GM23338 (cell line): ENCODE results near the gene SLC39A5. TPM values are rescaled to one million over a fixed set of nuclear protein-coding genes. Genes with fewer than 3 reads are reported as not detected.

ENCODE experiments used
- JUNB ChIP-seq: IDR thresholded peaks from one replicate; pipeline ENCODE4 v1.6.1; 2016; ENCODE audit warnings: antibody characterized with exemption; ENCODE audit not compliant: unreplicated experiment
- POLR2AphosphoS5 ChIP-seq: IDR thresholded peaks from 2 replicates; pipeline ENCODE4 v1.6.1; 2016; ENCODE audit warnings: antibody characterized with exemption, low read depth
- polyA plus RNA-seq: library from polyadenylated mRNA; unstranded; fragments of >200 nt; fragmentation: Nextera tagmentation; extraction: Ambion mirVana; gene quantifications from 2 replicates; pipeline ENCODE4 v1.2.1, GENCODE V29; 2016
- total RNA-seq: library from RNA; depleted of rRNA; stranded (reverse); fragments of >200 nt; shearing (Covaris generic); gene quantifications from 2 replicates; pipeline ENCODE4 v1.2.3, GENCODE V29; 2014
- TF ChIP-seq, protein P1 (sequence below): fragments of 250-450 bp; sonication (Bioruptor Pico); IDR thresholded peaks from 2 replicates; pipeline ENCODE4 v1.5.0; 2020; ENCODE audit warnings: mild to moderate bottlenecking, moderate library complexity
- TF ChIP-seq, protein P2 (sequence below): IDR thresholded peaks from 2 replicates; pipeline ENCODE4 v1.6.1; 2016; ENCODE audit warnings: antibody characterized with exemption
- TF ChIP-seq, protein P3 (sequence below): IDR thresholded peaks from one replicate; pipeline ENCODE4 v1.6.1; 2018; ENCODE audit warnings: antibody characterized with exemption; ENCODE audit not compliant: unreplicated experiment

The SLC39A5 gene
- total and polyA plus RNA-seq, 2 experiments from 2014 or later = 0.29 to 0.59 TPM

DNA sequence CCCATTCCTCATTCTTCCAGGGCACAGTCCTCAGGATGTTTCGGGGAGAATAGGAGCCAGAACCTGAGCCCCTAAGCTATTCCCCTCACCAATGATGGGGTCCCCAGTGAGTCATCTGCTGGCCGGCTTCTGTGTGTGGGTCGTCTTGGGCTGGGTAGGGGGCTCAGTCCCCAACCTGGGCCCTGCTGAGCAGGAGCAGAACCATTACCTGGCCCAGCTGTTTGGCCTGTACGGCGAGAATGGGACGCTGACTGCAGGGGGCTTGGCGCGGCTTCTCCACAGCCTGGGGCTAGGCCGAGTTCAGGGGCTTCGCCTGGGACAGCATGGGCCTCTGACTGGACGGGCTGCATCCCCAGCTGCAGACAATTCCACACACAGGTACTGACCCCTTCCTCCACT is 1.3 kb downstream of the SLC39A5 start (continued):
- TF ChIP-seq, protein P1, sequence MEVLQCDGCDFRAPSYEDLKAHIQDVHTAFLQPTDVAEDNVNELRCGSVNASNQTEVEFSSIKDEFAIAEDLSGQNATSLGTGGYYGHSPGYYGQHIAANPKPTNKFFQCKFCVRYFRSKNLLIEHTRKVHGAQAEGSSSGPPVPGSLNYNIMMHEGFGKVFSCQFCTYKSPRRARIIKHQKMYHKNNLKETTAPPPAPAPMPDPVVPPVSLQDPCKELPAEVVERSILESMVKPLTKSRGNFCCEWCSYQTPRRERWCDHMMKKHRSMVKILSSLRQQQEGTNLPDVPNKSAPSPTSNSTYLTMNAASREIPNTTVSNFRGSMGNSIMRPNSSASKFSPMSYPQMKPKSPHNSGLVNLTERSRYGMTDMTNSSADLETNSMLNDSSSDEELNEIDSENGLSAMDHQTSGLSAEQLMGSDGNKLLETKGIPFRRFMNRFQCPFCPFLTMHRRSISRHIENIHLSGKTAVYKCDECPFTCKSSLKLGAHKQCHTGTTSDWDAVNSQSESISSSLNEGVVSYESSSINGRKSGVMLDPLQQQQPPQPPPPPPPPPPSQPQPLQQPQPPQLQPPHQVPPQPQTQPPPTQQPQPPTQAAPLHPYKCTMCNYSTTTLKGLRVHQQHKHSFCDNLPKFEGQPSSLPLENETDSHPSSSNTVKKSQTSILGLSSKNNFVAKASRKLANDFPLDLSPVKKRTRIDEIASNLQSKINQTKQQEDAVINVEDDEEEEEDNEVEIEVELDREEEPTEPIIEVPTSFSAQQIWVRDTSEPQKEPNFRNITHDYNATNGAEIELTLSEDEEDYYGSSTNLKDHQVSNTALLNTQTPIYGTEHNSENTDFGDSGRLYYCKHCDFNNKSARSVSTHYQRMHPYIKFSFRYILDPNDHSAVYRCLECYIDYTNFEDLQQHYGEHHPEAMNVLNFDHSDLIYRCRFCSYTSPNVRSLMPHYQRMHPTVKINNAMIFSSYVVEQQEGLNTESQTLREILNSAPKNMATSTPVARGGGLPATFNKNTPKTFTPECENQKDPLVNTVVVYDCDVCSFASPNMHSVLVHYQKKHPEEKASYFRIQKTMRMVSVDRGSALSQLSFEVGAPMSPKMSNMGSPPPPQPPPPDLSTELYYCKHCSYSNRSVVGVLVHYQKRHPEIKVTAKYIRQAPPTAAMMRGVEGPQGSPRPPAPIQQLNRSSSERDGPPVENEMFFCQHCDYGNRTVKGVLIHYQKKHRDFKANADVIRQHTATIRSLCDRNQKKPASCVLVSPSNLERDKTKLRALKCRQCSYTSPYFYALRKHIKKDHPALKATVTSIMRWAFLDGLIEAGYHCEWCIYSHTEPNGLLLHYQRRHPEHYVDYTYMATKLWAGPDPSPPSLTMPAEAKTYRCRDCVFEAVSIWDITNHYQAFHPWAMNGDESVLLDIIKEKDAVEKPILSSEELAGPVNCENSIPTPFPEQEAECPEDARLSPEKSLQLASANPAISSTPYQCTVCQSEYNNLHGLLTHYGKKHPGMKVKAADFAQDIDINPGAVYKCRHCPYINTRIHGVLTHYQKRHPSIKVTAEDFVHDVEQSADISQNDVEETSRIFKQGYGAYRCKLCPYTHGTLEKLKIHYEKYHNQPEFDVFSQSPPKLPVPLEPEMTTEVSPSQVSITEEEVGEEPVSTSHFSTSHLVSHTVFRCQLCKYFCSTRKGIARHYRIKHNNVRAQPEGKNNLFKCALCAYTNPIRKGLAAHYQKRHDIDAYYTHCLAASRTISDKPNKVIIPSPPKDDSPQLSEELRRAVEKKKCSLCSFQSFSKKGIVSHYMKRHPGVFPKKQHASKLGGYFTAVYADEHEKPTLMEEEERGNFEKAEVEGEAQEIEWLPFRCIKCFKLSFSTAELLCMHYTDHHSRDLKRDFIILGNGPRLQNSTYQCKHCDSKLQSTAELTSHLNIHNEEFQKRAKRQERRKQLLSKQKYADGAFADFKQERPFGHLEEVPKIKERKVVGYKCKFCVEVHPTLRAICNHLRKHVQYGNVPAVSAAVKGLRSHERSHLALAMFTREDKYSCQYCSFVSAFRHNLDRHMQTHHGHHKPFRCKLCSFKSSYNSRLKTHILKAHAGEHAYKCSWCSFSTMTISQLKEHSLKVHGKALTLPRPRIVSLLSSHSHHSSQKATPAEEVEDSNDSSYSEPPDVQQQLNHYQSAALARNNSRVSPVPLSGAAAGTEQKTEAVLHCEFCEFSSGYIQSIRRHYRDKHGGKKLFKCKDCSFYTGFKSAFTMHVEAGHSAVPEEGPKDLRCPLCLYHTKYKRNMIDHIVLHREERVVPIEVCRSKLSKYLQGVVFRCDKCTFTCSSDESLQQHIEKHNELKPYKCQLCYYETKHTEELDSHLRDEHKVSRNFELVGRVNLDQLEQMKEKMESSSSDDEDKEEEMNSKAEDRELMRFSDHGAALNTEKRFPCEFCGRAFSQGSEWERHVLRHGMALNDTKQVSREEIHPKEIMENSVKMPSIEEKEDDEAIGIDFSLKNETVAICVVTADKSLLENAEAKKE (CRISPR knock-in tag) = no peak
- TF ChIP-seq, protein P2, sequence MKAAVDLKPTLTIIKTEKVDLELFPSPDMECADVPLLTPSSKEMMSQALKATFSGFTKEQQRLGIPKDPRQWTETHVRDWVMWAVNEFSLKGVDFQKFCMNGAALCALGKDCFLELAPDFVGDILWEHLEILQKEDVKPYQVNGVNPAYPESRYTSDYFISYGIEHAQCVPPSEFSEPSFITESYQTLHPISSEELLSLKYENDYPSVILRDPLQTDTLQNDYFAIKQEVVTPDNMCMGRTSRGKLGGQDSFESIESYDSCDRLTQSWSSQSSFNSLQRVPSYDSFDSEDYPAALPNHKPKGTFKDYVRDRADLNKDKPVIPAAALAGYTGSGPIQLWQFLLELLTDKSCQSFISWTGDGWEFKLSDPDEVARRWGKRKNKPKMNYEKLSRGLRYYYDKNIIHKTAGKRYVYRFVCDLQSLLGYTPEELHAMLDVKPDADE = no peak
- no peak for TF ChIP-seq POLR2AphosphoS5
- no peak for TF ChIP-seq JUNB
- TF ChIP-seq, protein P3, sequence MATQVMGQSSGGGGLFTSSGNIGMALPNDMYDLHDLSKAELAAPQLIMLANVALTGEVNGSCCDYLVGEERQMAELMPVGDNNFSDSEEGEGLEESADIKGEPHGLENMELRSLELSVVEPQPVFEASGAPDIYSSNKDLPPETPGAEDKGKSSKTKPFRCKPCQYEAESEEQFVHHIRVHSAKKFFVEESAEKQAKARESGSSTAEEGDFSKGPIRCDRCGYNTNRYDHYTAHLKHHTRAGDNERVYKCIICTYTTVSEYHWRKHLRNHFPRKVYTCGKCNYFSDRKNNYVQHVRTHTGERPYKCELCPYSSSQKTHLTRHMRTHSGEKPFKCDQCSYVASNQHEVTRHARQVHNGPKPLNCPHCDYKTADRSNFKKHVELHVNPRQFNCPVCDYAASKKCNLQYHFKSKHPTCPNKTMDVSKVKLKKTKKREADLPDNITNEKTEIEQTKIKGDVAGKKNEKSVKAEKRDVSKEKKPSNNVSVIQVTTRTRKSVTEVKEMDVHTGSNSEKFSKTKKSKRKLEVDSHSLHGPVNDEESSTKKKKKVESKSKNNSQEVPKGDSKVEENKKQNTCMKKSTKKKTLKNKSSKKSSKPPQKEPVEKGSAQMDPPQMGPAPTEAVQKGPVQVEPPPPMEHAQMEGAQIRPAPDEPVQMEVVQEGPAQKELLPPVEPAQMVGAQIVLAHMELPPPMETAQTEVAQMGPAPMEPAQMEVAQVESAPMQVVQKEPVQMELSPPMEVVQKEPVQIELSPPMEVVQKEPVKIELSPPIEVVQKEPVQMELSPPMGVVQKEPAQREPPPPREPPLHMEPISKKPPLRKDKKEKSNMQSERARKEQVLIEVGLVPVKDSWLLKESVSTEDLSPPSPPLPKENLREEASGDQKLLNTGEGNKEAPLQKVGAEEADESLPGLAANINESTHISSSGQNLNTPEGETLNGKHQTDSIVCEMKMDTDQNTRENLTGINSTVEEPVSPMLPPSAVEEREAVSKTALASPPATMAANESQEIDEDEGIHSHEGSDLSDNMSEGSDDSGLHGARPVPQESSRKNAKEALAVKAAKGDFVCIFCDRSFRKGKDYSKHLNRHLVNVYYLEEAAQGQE = no peak
